H1 (cell line): Measurements from ENCODE around the gene PHKA2. TPM values are rescaled to one million over a fixed set of nuclear protein-coding genes. Genes with fewer than 3 reads are reported as not detected.

Experiments used
- HDAC2 ChIP-seq, 2 experiments: fragments of 300-600 bp in 1 of 2; sonication (generic) in 1 of 2; IDR thresholded peaks; 2 replicates each; pipeline ENCODE4 v1.6.1; 2011 to 2012; ENCODE audit warnings: low read depth in 2 of 2, low read length in 2 of 2, mild to moderate bottlenecking in 2 of 2, moderate library complexity in 2 of 2, borderline replicate concordance in 1 of 2, inconsistent platforms in 1 of 2
- polyA plus RNA-seq, 7 experiments: library from polyadenylated mRNA; depleted of rRNA in 3 of 7; stranded (reverse) in 5 of 7; unstranded in 2 of 7; fragments of >200 nt in 5 of 7; fragments of 200-250 nt in 2 of 7; gene quantifications; 1 replicate in 5 of 7; 2 replicates in 1 of 7; 4 replicates in 1 of 7; pipeline versions ENCODE4 v1.2.1 to v1.2.3, GENCODE V29; 2011 to 2013; ENCODE audit warnings: missing spikeins in 2 of 7, mixed read lengths in 2 of 7
- total RNA-seq: library from RNA; stranded (reverse); fragmentation: NEBNext Ultra II Directional; extraction: Animal tissue kit (Norgen Biotek cat#: 25700); gene quantifications from 2 replicates; pipeline ENCODE4 v1.2.1, GENCODE V29; 2021

The PHKA2 gene
- total and polyA plus RNA-seq, 2 of the 8 experiments (the other 6 are each of a cell fraction or from before 2014, with no cell fraction given): 28.1 to 35.8 TPM

- no peak for TF ChIP-seq HDAC2 (IDR thresholded peaks at IDR 0.05; ENCODE audit: borderline replicate concordance in 1 of 2, low read depth in 2 of 2, low read length in 2 of 2)
Observed at GRCh38 chrX:18944482-18944881, 39.4 kb downstream of the PHKA2 start (continued).
